Fibroblast of mammary gland (primary cell): ENCODE results near the gene SBNO1.

ENCODE experiments used
- DNase-seq: peaks from one replicate; pipeline ENCODE4 v3.0.0-alpha.2; 2010; ENCODE audit warnings: low read depth
- H3K4me3 ChIP-seq: 2 replicates; pipeline ENCODE4 v1.5.1; 2011; ENCODE audit warnings: low read depth, mild to moderate bottlenecking, low read length, moderate library complexity; ENCODE audit not compliant: control insufficient read depth
- CTCF ChIP-seq: conservative IDR thresholded peaks from 2 replicates; pipeline ENCODE4 v1.5.1; 2011; ENCODE audit warnings: low read depth, low read length, inconsistent platforms; ENCODE audit not compliant: control insufficient read depth, insufficient read depth

Gene SBNO1

GRCh38 chr12:123399255-123399617 lies 34.6 kb upstream of the SBNO1 start:
- H3K4me3 ChIP-seq, result no peak overlapping the region
- no peak for DNase-seq
- TF ChIP-seq CTCF, result no peak

- TF ChIP-seq CTCF, result no peak
- no peak overlapping the region for H3K4me3 ChIP-seq
- DNase-seq, result peak; percentile 92
Measured at GRCh38 chr12:123398550-123399254, 34.1 kb upstream of the SBNO1 start.

- no peak overlapping the region for H3K4me3 ChIP-seq
- DNase-seq, result no peak
- TF ChIP-seq CTCF, result no peak
Measured at GRCh38 chr12:123398177-123398549, 33.5 kb upstream of the SBNO1 start.

GRCh38 chr12:123397400-123397799 lies 32.8 kb upstream of the SBNO1 start:
- peak; percentile 44 for DNase-seq
- no peak overlapping the region for H3K4me3 ChIP-seq
- TF ChIP-seq CTCF, result no peak

GRCh38 chr12:123396954-123397353 lies 32.3 kb upstream of the SBNO1 start:
- no peak for DNase-seq
- H3K4me3 ChIP-seq, result no peak overlapping the region
- no peak for TF ChIP-seq CTCF

GRCh38 chr12:123396543-123396942 lies 31.9 kb upstream of the SBNO1 start:
- no peak for TF ChIP-seq CTCF
- no peak overlapping the region for H3K4me3 ChIP-seq
- DNase-seq, result no peak

- H3K4me3 ChIP-seq, result no peak overlapping the region
- DNase-seq, result no peak
- TF ChIP-seq CTCF, result no peak
Measured at GRCh38 chr12:123395236-123395635, 30.6 kb upstream of the SBNO1 start.
